Tongue (tissue), 2 donors: ENCODE results near the gene SLN. TPM values are rescaled to one million over a fixed set of nuclear protein-coding genes. Genes with fewer than 3 reads are reported as not detected.

Source experiments
- DNase-seq: peaks from one replicate; pipeline ENCODE4 v3.0.0-alpha.2; 2015
- total RNA-seq: library from RNA; depleted of rRNA; stranded (reverse); fragments of >200 nt; gene quantifications from one replicate; pipeline ENCODE4 v1.2.3, GENCODE V29; 2014

Gene SLN
- total RNA-seq, 1 donor from 2014 or later: 2,034 TPM

- peak; percentile 77 for DNase-seq
Measured at GRCh38 chr11:107719557-107720302, 7.9 kb upstream of the SLN start.

DNA sequence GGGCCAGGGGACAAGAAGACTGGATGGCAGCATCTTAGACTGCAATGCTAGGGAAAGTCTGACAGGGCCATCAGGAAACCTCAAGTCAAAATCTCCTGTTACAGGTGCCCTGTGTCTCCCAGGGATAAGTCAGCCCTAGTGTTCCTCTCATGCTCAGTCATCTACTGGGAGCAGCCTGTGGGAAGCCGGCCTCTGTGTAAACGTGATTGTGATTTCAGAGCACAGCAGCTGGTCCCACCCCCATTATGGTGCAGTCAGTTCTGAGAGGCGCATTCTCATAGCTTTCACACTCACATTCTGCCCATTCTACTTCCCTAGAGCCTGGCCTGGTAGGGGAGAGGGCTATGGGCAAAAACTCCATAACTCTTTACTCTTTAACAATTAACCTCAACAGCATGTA lies 7.2 kb upstream of the SLN start:
- DNase-seq: no peak

- no peak for DNase-seq
Measured at GRCh38 chr11:107716884-107717532, 5.2 kb upstream of the SLN start.

GRCh38 chr11:107713009-107713408 lies 1.2 kb upstream of the SLN start:
- DNase-seq: peak; percentile 77

- DNase-seq: no peak
Measured at GRCh38 chr11:107710301-107710700, 1.6 kb downstream of the SLN start.

GRCh38 chr11:107708792-107709191 lies 3.1 kb downstream of the SLN start:
- DNase-seq: peak; percentile 85

DNA sequence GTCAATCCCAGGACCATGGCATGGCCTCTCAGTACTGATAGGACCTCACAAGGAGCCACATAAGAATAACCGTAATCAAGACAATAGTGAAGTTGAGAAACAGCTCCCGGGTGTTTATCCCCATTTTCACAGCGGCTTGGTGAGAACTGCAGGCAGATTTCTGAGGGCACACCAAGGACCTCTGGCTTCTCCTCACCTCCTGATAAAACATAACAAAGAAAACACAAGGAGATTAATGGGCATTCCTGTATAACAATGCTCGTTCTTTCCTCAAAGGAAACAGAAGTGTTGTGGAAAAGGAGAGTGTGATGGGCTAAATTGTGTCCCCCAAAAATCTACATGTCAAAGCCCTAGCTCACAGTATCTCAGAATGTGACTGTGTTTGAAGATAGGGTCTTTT lies 4.0 kb downstream of the SLN start:
- no peak for DNase-seq

- no peak for DNase-seq
Measured at GRCh38 chr11:107707215-107707671, 4.6 kb downstream of the SLN start.

- DNase-seq: no peak
Measured at GRCh38 chr11:107706531-107706930, 5.3 kb downstream of the SLN start.

GRCh38 chr11:107705027-107705426 lies 6.8 kb downstream of the SLN start:
- DNase-seq: no peak

GRCh38 chr11:107704451-107704850 lies 7.4 kb downstream of the SLN start:
- no peak for DNase-seq

- no peak for DNase-seq
Measured at GRCh38 chr11:107702723-107703122, 9.1 kb downstream of the SLN start.

DNA sequence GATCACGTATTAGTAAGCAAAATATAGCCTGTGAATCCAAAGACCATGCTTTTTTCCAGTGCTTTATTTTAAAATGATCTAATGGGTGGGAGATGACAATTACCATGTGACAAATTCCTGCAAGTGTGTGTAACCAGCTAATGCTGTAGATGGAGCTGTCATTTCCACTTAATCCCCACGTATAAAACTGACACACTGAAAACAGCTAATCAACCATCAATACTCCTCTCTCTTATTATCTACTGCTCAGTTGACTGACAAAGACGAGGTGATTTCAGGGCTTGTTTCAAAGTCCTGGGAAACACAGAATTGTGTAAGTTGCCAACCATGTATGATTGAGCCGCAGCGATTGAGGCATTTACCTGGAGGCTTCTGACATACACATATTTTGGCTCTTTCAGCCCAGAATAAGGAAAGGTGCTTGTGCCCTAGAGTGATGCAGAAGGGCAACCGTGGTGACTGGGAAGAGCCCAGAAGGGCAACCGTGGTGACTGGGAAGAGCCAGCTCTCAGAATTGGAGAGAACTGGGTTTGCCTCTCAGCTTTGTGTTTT lies 9.7 kb downstream of the SLN start:
- no peak for DNase-seq

DNA sequence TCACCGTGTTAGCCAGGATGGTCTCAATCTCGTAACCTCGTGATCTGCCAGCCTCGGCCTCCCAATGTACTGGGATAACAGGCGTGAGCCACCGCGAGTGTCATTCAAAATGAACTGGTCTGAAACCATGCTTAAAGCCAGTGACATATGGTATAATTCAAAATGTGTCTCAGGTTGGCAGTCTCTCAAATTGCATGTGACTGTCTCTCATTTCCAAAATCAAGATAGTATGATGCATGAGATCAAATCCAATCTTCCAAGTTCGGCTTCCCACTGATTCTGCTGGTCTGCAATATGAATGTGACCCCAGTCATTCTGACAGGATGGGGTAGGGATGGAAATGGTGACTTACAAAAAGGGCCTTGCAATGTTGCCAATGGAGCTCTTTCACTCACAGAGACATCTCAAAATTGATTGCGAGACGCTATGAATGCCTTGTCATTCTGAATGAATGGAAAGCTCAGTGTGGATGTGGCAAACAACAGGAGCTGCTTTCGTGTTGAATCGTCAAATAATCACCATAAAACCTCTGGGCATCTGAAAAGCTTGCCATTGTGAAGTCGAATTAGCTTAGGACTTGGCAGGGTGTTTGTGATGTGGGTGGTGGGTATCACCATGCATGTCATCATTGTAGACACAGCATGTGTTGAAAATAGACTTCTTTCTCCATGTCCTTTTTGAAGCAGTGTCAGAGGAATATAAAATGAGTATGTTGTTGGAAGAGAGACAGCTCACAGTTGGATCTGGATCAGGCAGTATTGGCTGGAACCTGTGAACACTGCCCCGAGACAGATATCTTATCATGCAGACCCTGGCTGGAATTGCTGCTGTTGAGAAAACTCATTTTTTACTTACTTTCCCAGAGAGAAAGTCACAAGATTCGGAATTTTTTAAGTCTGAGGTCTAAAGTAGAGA lies 12.2 kb downstream of the SLN start:
- no peak for DNase-seq

DNA sequence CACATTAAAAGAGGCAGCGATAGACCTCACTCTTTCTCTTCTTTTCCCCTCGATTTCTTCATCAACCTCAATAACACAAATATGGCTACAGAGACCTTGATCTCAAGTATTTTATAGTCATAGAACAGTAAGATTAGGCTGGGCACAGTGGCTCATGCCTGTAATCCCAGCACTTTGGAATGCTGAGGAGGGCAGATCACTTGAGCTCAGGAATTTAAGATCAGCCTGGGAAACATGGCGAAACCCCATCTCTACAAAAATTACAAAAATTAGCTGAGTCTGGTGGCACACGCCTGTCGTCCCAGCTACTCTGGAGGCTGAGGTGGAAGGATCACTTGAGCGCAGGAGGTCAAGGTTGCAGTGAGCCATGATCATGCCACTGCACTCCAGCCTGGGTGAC lies 14.6 kb downstream of the SLN start:
- no peak for DNase-seq

GRCh38 chr11:107696140-107696539 lies 15.7 kb downstream of the SLN start:
- peak; percentile 58 for DNase-seq

GRCh38 chr11:107695446-107695845 lies 16.4 kb downstream of the SLN start:
- no peak for DNase-seq

DNA sequence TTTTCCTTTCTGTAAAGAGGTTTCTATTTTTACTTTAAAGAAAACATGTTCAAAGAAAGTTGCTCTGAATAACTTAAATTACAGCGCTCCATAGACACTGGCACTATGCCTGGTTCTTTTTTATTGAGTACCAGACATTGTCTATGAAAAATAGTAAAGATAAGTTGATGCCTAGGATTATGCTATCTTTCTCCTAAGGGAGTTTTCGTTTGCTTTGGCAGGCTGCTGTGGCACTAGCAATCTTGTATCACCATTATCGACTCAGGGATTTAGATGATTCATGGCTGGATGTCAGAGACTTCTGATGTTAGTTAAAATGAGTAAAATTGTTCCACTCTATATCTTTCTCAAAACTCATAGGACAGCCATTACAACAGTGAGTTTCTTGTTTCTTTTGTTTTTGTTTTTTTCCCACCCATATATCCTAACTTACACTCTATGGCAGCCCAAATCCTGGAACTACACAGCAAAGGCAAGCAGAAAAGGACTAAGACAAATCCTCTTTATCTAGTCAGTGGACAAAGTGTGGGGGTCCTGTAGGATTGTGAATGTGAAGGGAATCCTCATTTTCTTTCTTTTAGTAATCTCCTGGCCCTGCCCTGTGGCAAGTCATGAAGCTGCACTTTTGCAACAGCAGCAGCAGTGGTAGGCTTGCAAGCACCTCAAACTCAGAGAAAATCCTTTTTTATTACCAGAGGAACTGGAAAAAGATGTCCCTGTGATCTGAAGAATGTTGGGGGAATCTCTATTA lies 20.7 kb downstream of the SLN start:
- DNase-seq: no peak

- peak; percentile 88 for DNase-seq
Measured at GRCh38 chr11:107689317-107690202, 22.3 kb downstream of the SLN start.

DNA sequence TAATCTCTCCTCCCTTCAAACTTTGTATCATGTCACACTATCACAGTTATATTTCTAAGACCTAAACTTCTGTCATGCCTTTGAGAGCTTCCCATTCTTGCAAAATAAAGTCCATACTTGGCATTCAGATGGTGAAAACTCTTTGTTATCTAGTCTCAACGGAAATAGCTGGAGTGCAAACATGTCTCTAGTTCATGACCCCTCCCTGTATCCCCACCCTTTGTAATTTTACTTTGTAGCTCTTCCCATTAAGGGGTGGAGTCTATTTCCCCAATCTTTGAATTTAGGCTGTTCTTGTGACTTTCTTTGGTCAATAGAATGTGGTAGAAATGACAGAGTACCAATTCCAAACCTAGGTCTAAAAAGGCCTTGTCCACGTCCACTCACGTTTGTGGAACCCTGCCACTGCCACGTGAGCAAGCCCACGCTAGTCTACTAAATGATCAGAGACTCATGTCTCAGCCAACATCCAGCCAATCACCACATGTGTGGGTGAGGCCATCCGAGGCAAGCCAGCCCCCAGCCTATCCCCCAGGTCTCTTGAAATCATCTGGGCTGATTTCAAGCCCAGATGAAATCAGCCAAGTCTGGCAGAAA lies 23.4 kb downstream of the SLN start:
- no peak for DNase-seq
